GM12872 (cell line): ENCODE measurements around the gene PCCA.

Source experiments
- TF ChIP-seq, protein P1 (sequence below): IDR thresholded peaks from 3 replicates; pipeline ENCODE4 v1.5.1; 2011; ENCODE audit warnings: low read depth, mild to moderate bottlenecking, low read length, moderate library complexity; ENCODE audit not compliant: insufficient read depth

Gene PCCA

DNA sequence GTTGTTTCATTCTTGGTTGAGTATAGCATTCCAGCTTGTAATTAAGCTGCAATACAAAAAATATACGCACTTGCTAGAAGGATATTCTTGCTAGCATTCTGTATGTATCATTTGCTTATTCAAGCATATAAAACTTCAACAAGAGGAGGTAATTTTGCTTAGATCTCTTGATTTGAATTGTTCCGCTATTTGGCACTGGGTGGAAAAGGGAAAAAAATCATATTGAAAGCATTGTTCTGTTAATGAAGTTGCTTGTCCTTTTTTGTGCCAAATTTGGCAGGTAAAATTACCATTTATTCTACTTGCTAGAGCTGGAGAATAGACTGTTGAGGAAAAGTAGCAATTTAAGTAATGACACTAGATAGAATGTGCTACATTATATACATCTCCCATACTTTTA lies 309.5 kb downstream of the PCCA start:
- TF ChIP-seq, protein P1, sequence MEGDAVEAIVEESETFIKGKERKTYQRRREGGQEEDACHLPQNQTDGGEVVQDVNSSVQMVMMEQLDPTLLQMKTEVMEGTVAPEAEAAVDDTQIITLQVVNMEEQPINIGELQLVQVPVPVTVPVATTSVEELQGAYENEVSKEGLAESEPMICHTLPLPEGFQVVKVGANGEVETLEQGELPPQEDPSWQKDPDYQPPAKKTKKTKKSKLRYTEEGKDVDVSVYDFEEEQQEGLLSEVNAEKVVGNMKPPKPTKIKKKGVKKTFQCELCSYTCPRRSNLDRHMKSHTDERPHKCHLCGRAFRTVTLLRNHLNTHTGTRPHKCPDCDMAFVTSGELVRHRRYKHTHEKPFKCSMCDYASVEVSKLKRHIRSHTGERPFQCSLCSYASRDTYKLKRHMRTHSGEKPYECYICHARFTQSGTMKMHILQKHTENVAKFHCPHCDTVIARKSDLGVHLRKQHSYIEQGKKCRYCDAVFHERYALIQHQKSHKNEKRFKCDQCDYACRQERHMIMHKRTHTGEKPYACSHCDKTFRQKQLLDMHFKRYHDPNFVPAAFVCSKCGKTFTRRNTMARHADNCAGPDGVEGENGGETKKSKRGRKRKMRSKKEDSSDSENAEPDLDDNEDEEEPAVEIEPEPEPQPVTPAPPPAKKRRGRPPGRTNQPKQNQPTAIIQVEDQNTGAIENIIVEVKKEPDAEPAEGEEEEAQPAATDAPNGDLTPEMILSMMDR = no peak

DNA sequence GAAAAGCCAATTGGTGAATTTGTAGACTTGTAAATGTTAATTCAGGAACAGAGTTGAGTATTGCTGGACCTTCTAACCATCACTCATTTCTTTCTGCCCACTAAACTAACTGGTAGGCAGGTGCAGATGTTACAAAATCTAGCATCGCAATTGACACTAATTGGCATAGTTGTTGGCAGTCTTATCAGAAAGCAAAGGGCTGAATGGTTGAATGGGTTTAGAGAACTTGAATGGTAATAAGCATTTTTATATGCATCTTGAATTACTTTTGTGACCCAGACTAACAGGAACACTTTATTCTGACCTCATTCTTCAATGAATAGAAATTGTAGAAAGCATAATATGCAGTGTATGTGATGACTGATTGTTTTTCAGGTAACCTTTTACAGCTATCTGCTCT lies 310.6 kb downstream of the PCCA start:
- TF ChIP-seq, protein P1 = no peak

DNA sequence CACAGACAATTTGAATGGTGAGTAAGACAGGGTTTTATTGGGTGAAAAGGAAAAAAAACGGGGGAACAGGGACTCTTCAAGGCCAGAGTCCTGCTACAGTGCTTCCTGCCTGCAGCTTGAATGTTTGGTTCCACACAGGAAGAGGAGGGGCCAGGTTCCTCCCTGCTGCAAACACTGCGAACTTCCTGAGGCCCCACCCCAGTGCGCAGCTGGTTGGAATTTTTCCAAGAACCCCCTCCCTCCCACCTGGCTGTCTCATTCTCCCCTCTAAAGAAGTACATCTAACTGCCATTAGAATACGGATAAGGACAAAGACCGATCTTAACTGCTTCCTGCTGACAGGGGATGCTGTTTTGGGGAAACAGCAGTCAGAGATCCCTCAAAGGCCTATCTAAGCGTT lies 314.8 kb downstream of the PCCA start:
- TF ChIP-seq, protein P1 = no peak

DNA sequence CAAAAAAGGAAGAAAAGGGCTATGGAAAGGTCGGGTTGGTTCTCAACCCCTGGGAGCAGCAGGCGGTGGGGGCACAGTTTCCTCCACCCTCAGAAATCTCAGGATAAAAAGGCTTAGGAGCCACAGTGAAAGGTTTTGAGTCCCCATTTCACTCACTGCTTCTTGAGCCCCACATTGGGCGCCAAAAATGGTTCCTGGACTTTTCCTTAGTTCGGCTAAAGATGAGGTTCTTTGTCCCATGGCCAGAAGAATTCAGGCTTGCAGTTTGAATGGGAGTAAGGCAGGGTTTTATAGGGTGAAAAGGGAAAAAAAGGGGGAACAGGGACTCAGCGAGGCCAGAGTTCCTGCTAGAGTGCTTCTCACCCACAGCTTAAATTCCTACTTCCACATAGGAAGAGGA lies 320.2 kb downstream of the PCCA start:
- TF ChIP-seq, protein P1 = no peak

DNA sequence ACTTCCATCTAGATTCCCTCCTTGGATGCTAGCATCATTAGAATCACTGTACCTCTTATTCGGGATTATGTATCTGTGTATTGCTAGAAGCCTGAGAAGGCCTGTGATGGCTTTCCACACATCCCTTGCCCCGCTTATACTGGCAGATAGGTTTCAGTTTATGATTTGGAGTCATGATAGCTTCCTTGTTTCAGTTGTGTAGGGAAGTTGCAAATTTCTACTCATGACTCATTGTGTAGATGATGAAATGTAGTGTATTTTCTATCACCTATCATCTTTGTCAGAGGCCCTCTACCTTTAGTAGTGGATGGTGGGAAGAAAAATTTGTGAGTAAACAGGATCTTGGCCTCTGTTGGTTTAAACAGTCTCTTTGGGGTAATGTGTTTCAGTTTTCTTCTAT lies 334.5 kb downstream of the PCCA start:
- TF ChIP-seq, protein P1 = no peak

DNA sequence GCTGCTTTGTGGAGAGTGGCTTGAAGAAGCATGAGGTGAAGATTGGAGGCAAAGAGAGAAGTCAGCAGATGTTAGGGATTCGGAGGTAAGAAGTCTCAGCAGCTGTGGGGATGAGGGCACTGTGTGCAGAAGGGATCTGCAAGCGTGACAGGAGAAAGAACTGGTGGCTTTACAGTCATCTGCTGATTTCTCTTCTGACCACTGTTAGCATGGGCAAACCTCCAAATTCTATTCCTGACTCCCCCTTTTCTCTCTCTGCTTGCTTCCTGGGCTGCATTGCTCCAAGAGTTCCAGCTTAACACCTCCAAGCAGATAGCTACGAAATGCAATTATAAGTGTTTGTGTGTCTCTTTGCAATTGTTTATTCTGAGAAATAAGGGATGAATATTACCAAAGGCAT lies 340.1 kb downstream of the PCCA start:
- TF ChIP-seq, protein P1 = no peak

DNA sequence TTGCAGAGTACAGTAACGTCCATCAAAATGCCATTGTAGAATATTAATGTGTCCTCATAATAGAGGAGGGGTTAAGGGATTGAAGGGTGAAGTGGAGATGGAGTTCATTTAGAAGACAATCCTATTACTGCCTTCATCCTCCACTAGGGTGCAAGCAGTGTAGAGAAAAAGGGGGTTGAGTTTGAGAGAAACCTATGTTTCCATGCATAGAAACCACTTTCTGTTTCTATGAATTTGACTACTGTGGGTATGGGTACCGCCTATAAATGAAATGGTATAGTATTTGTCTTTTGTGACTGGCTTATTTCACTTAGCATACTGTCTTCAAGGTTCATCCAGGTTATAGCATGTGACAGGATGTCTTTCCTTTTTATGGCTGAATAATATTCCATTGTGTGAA lies 343.7 kb downstream of the PCCA start:
- TF ChIP-seq, protein P1 = no peak

DNA sequence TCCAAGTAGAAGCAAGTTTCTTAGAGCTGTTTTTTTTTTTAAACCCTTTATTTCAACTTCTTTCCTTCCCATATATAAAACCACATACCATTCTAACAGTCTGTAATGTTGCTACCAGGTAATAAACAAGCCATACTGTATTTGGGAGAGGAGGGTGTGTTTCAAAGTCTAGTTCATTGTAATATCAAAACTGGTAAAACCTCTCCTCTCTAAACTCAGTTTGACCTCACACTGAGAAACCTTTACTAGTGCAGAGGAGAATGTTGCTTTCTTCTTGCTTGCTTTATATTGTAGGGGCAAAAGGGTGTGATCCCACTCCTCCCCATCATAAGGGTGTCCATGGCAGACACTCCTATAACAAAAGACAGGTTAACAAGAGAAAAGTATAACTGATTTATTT lies 344.6 kb downstream of the PCCA start:
- TF ChIP-seq, protein P1 = no peak
